A549 (cell line): ENCODE measurements around the gene TRANK1. TPM values are rescaled to one million over a fixed set of nuclear protein-coding genes. Genes with fewer than 3 reads are reported as not detected.

Experiments
- ATAC-seq, 2 experiments: fragments of 200-7000 bp in 1 of 2; fragments of >200 bp in 1 of 2; cut with Nextera tagmentation in 1 of 2; cut with Tn5 transposase in 1 of 2; 3 replicates each; pipeline versions ENCODE4 v1.8.0 to v1.9.1; 2018 to 2020; ENCODE audit warnings: mild to moderate bottlenecking in 1 of 2, moderate library complexity in 1 of 2
- CTCF ChIA-PET: fragments of 300-600 bp; sonication (Branson Sonifier 250); formaldehyde crosslinking; extraction: SDS; loops from one replicate; lab custom pipeline; 2021; ENCODE audit warnings: antibody characterized with exemption, inconsistent platforms; lab: Yijun Ruan, JAX
- POLR2A ChIA-PET: fragments of 350-600 bp; formaldehyde crosslinking; extraction: SDS; loops from one replicate; lab custom pipeline; 2021; ENCODE audit warnings: antibody characterized with exemption, inconsistent platforms; lab: Yijun Ruan, JAX
- DNase-seq, 2 experiments: peaks; one replicate each; pipeline versions ENCODE4 v3.0.0 to v3.0.0-alpha.2; 2011 to 2016; ENCODE audit warnings: low read depth in 1 of 2, low spot score in 1 of 2
- FAIRE-seq: peaks from 2 replicates; lab custom pipeline; 2011; peaks lifted over from hg19 to GRCh38; lab: Jason Lieb, UNC
- H3K27ac ChIP-seq, 2 experiments: fragments of >200 bp; sonication (Bioruptor Twin); formaldehyde crosslinking; 3 replicates each; pipeline ENCODE4 v1.5.1; 2016 to 2017
- H3K4me1 ChIP-seq: fragments of >200 bp; sonication (Bioruptor Twin); formaldehyde crosslinking; 3 replicates; pipeline ENCODE4 v1.6.1; 2016
- H3K4me2 ChIP-seq: fragments of >200 bp; sonication (Bioruptor Twin); formaldehyde crosslinking; 3 replicates; pipeline ENCODE4 v1.6.1; 2016
- H3K4me3 ChIP-seq: fragments of >200 bp; sonication (Bioruptor Twin); formaldehyde crosslinking; 3 replicates; pipeline ENCODE4 v1.5.1; 2016
- H3K9me3 ChIP-seq: fragments of >200 bp; sonication (Bioruptor Twin); formaldehyde crosslinking; 3 replicates; pipeline ENCODE4 v1.6.1; 2016
- CBX2 ChIP-seq: fragments of 200-600 bp; sonication (generic); IDR thresholded peaks from 2 replicates; pipeline ENCODE4 v1.6.1; 2016; ENCODE audit warnings: low read depth, mild to moderate bottlenecking, borderline replicate concordance
- CBX8 ChIP-seq: fragments of 200-600 bp; sonication (generic); IDR thresholded peaks from 2 replicates; pipeline ENCODE4 v1.6.1; 2016
- ELK1 ChIP-seq: fragments of 150-350 bp; IDR thresholded peaks from 2 replicates; pipeline ENCODE4 v1.6.1; 2014; ENCODE audit warnings: low read depth, mild to moderate bottlenecking, low read length
- ESRRA ChIP-seq: fragments of 150-350 bp; IDR thresholded peaks from 2 replicates; pipeline ENCODE4 v1.6.1; 2014; ENCODE audit warnings: mild to moderate bottlenecking, low read length, borderline replicate concordance
- FOXS1 ChIP-seq: fragments of 250-450 bp; sonication (Bioruptor Pico); IDR thresholded peaks from 2 replicates; pipeline ENCODE4 v1.5.0; 2020; ENCODE audit warnings: mild to moderate bottlenecking, moderate library complexity
- GATA3 ChIP-seq: IDR thresholded peaks from 2 replicates; pipeline ENCODE4 v1.6.1; 2012; ENCODE audit warnings: borderline replicate concordance
- HEYL ChIP-seq: fragments of 250-450 bp; sonication (Bioruptor Pico); IDR thresholded peaks from 2 replicates; pipeline ENCODE4 v1.8.0; 2021; ENCODE audit warnings: mild to moderate bottlenecking, moderate library complexity
- HMGXB4 ChIP-seq: fragments of 250-450 bp; sonication (Bioruptor Pico); IDR thresholded peaks from 2 replicates; pipeline ENCODE4 v1.5.0; 2021; ENCODE audit warnings: mild to moderate bottlenecking, moderate library complexity, borderline replicate concordance
- HOXB13 ChIP-seq: fragments of 250-450 bp; sonication (Bioruptor Pico); IDR thresholded peaks from 2 replicates; pipeline ENCODE4 v1.5.0; 2020; ENCODE audit warnings: low read depth, mild to moderate bottlenecking, moderate library complexity
- HOXB5 ChIP-seq: fragments of 250-450 bp; sonication (Bioruptor Pico); IDR thresholded peaks from 2 replicates; pipeline ENCODE4 v1.5.0; 2020; ENCODE audit warnings: mild to moderate bottlenecking, moderate library complexity
- JUN ChIP-seq, 2 experiments: fragments of >200 bp; sonication (Bioruptor Twin); formaldehyde crosslinking; IDR thresholded peaks; 2 replicates in 1 of 2; 3 replicates in 1 of 2; pipeline ENCODE4 v1.6.1; 2016 to 2017
- JUNB ChIP-seq: fragments of >200 bp; sonication (Bioruptor Twin); formaldehyde crosslinking; IDR thresholded peaks from 2 replicates; pipeline ENCODE4 v1.6.1; 2016
- MAFK ChIP-seq: fragments of 450-650 bp; IDR thresholded peaks from 2 replicates; pipeline ENCODE4 v1.6.1; 2014; ENCODE audit not compliant: partially characterized antibody
- MAZ ChIP-seq: fragments of 150-350 bp; IDR thresholded peaks from 2 replicates; pipeline ENCODE4 v1.6.1; 2014; ENCODE audit warnings: antibody characterized with exemption, low read depth, low read length, borderline replicate concordance
- NFE2L2 ChIP-seq: fragments of 150-350 bp; conservative IDR thresholded peaks from 2 replicates; pipeline ENCODE4 v1.6.1; 2014; ENCODE audit warnings: low read length
- NPAS2 ChIP-seq: fragments of 250-450 bp; sonication (Bioruptor Pico); IDR thresholded peaks from 2 replicates; pipeline ENCODE4 v1.8.0; 2022; ENCODE audit warnings: mild to moderate bottlenecking, moderate library complexity, borderline replicate concordance
- NR3C1 ChIP-seq: fragments of >200 bp; sonication (Bioruptor Twin); formaldehyde crosslinking; IDR thresholded peaks from 3 replicates; pipeline ENCODE4 v1.6.1; 2017
- POLR2A ChIP-seq: IDR thresholded peaks from 2 replicates; pipeline ENCODE4 v1.6.1; 2012; ENCODE audit warnings: mild to moderate bottlenecking, low read length
- POLR2AphosphoS2 ChIP-seq: conservative IDR thresholded peaks from 2 replicates; pipeline ENCODE4 v1.6.1; 2012; ENCODE audit warnings: low read length, improper control_type of control experiment, inconsistent platforms
- RARB ChIP-seq: fragments of 250-450 bp; sonication (Bioruptor Pico); IDR thresholded peaks from 2 replicates; pipeline ENCODE4 v1.8.0; 2021; ENCODE audit warnings: mild to moderate bottlenecking, moderate library complexity
- RFX5 ChIP-seq: fragments of 450-650 bp; IDR thresholded peaks from 2 replicates; pipeline ENCODE4 v1.7.1; 2014; ENCODE audit warnings: antibody characterized with exemption, mild to moderate bottlenecking, moderate library complexity
- TFCP2L1 ChIP-seq: fragments of 250-450 bp; sonication (Bioruptor Pico); IDR thresholded peaks from 2 replicates; pipeline ENCODE4 v1.5.0; 2021; ENCODE audit warnings: mild to moderate bottlenecking
- TP53 ChIP-seq: fragments of 250-450 bp; sonication (Bioruptor Pico); IDR thresholded peaks from 2 replicates; pipeline ENCODE4 v1.5.0; 2021; ENCODE audit warnings: mild to moderate bottlenecking, moderate library complexity
- USF2 ChIP-seq: fragments of 450-650 bp; IDR thresholded peaks from 2 replicates; pipeline ENCODE4 v1.6.1; 2014; ENCODE audit warnings: antibody characterized with exemption
- ZC3H11A ChIP-seq: fragments of 450-650 bp; IDR thresholded peaks from 2 replicates; pipeline ENCODE4 v1.6.1; 2014; ENCODE audit warnings: antibody characterized with exemption, mild to moderate bottlenecking
- ZFP36 ChIP-seq: fragments of 450-650 bp; IDR thresholded peaks from 2 replicates; pipeline ENCODE4 v1.6.1; 2014; ENCODE audit warnings: borderline replicate concordance; ENCODE audit not compliant: partially characterized antibody
- ZSCAN20 ChIP-seq: fragments of 250-450 bp; sonication (Bioruptor Pico); IDR thresholded peaks from 2 replicates; pipeline ENCODE4 v1.8.0; 2022; ENCODE audit warnings: mild to moderate bottlenecking, moderate library complexity
- WGBS: methylation state at CpG from one replicate; pipeline ENCODE4 v1.1.6; 2017; ENCODE audit errors: missing lambda C conversion rate; 5-methylcytosine and 5-hydroxymethylcytosine counted together
- polyA plus RNA-seq, 4 experiments: library from polyadenylated mRNA; depleted of rRNA in 3 of 4; stranded (reverse); fragments of >200 nt; fragmentation: RNase III in 1 of 4; extraction: RNeasy Plus Mini Kit Qiagen cat#74134 plus additional on column Dnase treatment in 1 of 4; gene quantifications; 2 replicates in 3 of 4; 3 replicates in 1 of 4; pipeline ENCODE4 v1.2.3, GENCODE V29; 2011 to 2017
- TF ChIP-seq, protein P1 (sequence below): fragments of >200 bp; sonication (Bioruptor Twin); formaldehyde crosslinking; IDR thresholded peaks from 3 replicates; pipeline ENCODE4 v1.5.1; 2016
- TF ChIP-seq, protein P2 (sequence below): fragments of 250-450 bp; sonication (Bioruptor Pico); IDR thresholded peaks from 2 replicates; pipeline ENCODE4 v1.5.0; 2020; ENCODE audit warnings: low read depth, mild to moderate bottlenecking, moderate library complexity
- TF ChIP-seq, protein P3 (sequence below): IDR thresholded peaks from 2 replicates; pipeline ENCODE4 v1.6.1; 2012

Gene TRANK1
- polyA plus RNA-seq, 2 of the 4 experiments (the other 2 are of a cell fraction): 0.58 to 3.2 TPM

DNA sequence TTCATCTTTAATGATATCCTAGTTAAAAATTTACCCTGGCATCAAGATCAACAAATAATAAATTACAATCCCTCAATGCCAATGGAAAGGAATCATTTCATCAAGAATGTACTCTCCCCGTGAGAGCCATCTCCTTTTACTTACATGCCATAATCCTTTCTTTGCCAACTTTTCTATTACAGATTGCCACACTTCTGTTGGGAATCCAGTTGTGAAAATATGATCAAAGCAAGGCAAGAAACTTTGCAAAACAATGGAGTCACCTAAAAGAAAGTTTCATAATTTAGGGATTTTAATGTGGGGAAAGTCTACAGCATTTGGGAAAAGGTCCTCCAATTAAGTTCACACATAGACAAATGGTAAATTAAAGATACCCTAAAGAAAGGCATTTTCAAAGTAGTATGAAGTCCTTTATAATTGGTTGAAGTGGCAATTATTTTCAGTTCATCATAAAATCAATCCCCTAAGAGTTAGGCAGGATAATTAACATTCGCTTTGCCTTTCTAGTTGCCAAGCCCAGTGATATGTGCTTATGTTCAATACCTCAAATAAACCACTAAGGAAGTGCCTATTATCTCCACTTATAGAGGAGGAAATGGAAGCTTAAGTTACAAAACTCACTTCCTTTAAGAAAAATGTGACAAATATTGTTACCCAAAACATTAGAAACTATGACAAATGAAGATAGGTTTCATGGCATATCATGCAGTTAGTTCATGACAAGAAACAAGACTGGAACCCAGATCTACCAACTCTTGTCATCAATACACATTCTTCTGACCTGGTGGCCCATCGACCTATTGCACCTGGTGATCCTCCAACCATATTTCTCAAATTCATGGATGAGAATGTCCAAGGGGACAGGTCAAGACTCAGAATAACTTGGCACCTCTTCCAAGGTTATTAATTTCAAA lies 49.1 kb downstream of the TRANK1 start:
- WGBS: 48% methylated on average over 3 of the region's 3 CpGs
- Histone ChIP-seq H3K4me3 (no peak overlapping the region), H3K4me2 (no peak overlapping the region), H3K27ac (no peak overlapping the region), H3K9me3 (no peaks in the 10 kb centered on the region), H3K4me1 (peaks cover 11% of the 10 kb centered on the region; the same call in 2 of the 3 replicates)
- TF ChIP-seq NR3C1 (no peak), MAZ (no peak), TFCP2L1 (CRISPR knock-in tag) (no peak), HMGXB4 (no peak), NFE2L2 (no peak), RFX5 (no peak), ESRRA (no peak), HOXB5 (no peak), POLR2AphosphoS2 (no peak), NPAS2 (CRISPR knock-in tag) (no peak), ZC3H11A (no peak), HEYL (CRISPR knock-in tag) (no peak), FOXS1 (CRISPR knock-in tag) (no peak), RARB (CRISPR knock-in tag) (no peak), CBX2 (no peak), ELK1 (no peak), GATA3 (no peak), ZSCAN20 (no peak)
- TF ChIP-seq, protein P1, sequence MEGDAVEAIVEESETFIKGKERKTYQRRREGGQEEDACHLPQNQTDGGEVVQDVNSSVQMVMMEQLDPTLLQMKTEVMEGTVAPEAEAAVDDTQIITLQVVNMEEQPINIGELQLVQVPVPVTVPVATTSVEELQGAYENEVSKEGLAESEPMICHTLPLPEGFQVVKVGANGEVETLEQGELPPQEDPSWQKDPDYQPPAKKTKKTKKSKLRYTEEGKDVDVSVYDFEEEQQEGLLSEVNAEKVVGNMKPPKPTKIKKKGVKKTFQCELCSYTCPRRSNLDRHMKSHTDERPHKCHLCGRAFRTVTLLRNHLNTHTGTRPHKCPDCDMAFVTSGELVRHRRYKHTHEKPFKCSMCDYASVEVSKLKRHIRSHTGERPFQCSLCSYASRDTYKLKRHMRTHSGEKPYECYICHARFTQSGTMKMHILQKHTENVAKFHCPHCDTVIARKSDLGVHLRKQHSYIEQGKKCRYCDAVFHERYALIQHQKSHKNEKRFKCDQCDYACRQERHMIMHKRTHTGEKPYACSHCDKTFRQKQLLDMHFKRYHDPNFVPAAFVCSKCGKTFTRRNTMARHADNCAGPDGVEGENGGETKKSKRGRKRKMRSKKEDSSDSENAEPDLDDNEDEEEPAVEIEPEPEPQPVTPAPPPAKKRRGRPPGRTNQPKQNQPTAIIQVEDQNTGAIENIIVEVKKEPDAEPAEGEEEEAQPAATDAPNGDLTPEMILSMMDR: no peak
- TF ChIP-seq, protein P2, sequence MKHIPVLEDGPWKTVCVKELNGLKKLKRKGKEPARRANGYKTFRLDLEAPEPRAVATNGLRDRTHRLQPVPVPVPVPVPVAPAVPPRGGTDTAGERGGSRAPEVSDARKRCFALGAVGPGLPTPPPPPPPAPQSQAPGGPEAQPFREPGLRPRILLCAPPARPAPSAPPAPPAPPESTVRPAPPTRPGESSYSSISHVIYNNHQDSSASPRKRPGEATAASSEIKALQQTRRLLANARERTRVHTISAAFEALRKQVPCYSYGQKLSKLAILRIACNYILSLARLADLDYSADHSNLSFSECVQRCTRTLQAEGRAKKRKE (CRISPR knock-in tag): no peak
- FAIRE-seq: no peak
- DNase-seq: no peak
- ChIA-PET POLR2A (no interaction called here), CTCF (no interaction called here)
- ATAC-seq: no peak

DNA sequence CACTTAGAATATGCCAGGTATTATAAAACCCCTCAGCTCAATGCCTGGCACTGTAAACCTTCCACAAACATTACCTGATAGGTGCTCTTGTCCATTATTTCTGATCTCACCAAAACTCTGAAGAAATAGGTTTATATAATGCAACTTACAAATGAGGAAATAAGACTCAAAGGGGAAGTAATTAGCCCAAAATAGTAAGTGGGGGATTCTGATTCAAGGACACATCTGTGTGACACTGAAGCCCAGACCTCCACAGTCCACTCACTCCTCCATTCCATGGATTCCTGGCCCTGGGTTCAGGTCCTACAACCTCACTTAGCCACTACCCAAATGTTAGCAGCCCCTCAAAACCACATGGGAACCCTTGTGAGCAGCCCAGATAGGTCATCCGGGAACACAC lies 49.9 kb downstream of the TRANK1 start:
- POLR2A ChIA-PET: no interaction called here
- Histone ChIP-seq H3K27ac (no peak overlapping the region), H3K9me3 (no peaks in the 10 kb centered on the region), H3K4me3 (no peak overlapping the region), H3K4me2 (no peak overlapping the region), H3K4me1 (peaks cover 11% of the 10 kb centered on the region; the same call in 2 of the 3 replicates)
- TF ChIP-seq, protein P3, sequence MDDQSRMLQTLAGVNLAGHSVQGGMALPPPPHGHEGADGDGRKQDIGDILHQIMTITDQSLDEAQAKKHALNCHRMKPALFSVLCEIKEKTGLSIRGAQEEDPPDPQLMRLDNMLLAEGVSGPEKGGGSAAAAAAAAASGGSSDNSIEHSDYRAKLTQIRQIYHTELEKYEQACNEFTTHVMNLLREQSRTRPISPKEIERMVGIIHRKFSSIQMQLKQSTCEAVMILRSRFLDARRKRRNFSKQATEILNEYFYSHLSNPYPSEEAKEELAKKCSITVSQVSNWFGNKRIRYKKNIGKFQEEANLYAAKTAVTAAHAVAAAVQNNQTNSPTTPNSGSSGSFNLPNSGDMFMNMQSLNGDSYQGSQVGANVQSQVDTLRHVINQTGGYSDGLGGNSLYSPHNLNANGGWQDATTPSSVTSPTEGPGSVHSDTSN: no peak
- TF ChIP-seq HOXB13: no peak
- TF ChIP-seq USF2: no peak
- no peak for TF ChIP-seq RARB (CRISPR knock-in tag)
- no peak for TF ChIP-seq HEYL (CRISPR knock-in tag)
- no peak for TF ChIP-seq ZFP36
- no peak for TF ChIP-seq ZC3H11A
- no peak for TF ChIP-seq JUN (IDR thresholded peaks at IDR 0.05)
- TF ChIP-seq TP53: no peak
- TF ChIP-seq JUNB: no peak
- TF ChIP-seq NR3C1: no peak
- no peak for TF ChIP-seq HOXB5
- TF ChIP-seq ZSCAN20: no peak
- no peak for TF ChIP-seq POLR2A
- no peak for TF ChIP-seq MAFK
- no peak for TF ChIP-seq CBX8
- no peak for DNase-seq
- CTCF ChIA-PET: no interaction called here
- no peak for FAIRE-seq
- no peak for ATAC-seq
- 86% methylated on average over 1 of the region's 1 CpG for WGBS
